HepG2 (cell line): ENCODE data around the gene ODAD4. TPM values are rescaled to one million over a fixed set of nuclear protein-coding genes. Genes with fewer than 3 reads are reported as not detected.

Experiments used
- ARHGAP35 ChIP-seq: sonication (generic); formaldehyde crosslinking; IDR thresholded peaks from 2 replicates; pipeline ENCODE4 v1.9.0; 2022; ENCODE audit warnings: mild to moderate bottlenecking, inconsistent platforms, moderate library complexity, missing genetic modification reagents, borderline replicate concordance
- CBX1 ChIP-seq: IDR thresholded peaks from one replicate; pipeline ENCODE4 v1.6.1; 2016; ENCODE audit warnings: antibody characterized with exemption, low read depth
- ESRRA ChIP-seq: sonication (generic); formaldehyde crosslinking; IDR thresholded peaks from 2 replicates; pipeline ENCODE4 v1.5.1; 2020; ENCODE audit warnings: mild to moderate bottlenecking, low read depth, missing genetic modification reagents
- GTF3A ChIP-seq: sonication (generic); formaldehyde crosslinking; conservative IDR thresholded peaks from 2 replicates; pipeline ENCODE4 v1.4.0; 2020; ENCODE audit warnings: mild to moderate bottlenecking, missing genetic modification reagents
- HDAC6 ChIP-seq: fragments of 200-600 bp; sonication (generic); IDR thresholded peaks from 2 replicates; pipeline ENCODE4 v1.7.0; 2017; ENCODE audit warnings: mild to moderate bottlenecking, antibody characterized with exemption, low read length, low read depth
- HHEX ChIP-seq: IDR thresholded peaks from 2 replicates; pipeline ENCODE4 v1.6.1; 2016; ENCODE audit warnings: control low read depth
- NFRKB ChIP-seq: fragments of 450-650 bp; IDR thresholded peaks from 2 replicates; pipeline ENCODE4 v1.6.1; 2017
- POLR2G ChIP-seq: fragments of 200-400 bp; formaldehyde crosslinking; IDR thresholded peaks from 2 replicates; pipeline ENCODE4 v1.6.1; 2018; ENCODE audit warnings: mild to moderate bottlenecking, low read depth, low read length, moderate library complexity
- SCMH1 ChIP-seq: sonication (generic); formaldehyde crosslinking; IDR thresholded peaks from 2 replicates; pipeline ENCODE4 v1.9.0; 2021; ENCODE audit warnings: missing genetic modification reagents, mild to moderate bottlenecking, borderline replicate concordance
- TSC22D2 ChIP-seq: sonication (generic); formaldehyde crosslinking; IDR thresholded peaks from 2 replicates; pipeline ENCODE4 v1.5.1; 2020; ENCODE audit warnings: missing genetic modification reagents, mild to moderate bottlenecking, borderline replicate concordance
- ZNF441 ChIP-seq: sonication (generic); formaldehyde crosslinking; IDR thresholded peaks from 2 replicates; pipeline ENCODE4 v1.7.0; 2021; ENCODE audit warnings: missing genetic modification reagents, borderline replicate concordance
- polyA plus RNA-seq, 8 experiments: library from polyadenylated mRNA; depleted of rRNA in 3 of 8; stranded (reverse) in 7 of 8; unstranded in 1 of 8; fragments of >200 nt; fragmentation: Illumina TruSeq in 4 of 8; extraction: Trizol in 4 of 8; gene quantifications; 2 replicates each; pipeline versions ENCODE4 v1.2.1 to v1.2.3, GENCODE V29; 2011 to 2016; ENCODE audit warnings: low read depth in 4 of 8, missing spikeins in 1 of 8, mixed read lengths in 1 of 8; ENCODE audit not compliant: insufficient read depth in 1 of 8
- total RNA-seq, 5 experiments: library from RNA; depleted of rRNA; stranded (reverse); fragments of >200 nt; fragmentation: Illumina TruSeq; extraction: Trizol; gene quantifications; 2 replicates each; pipeline ENCODE4 v1.2.3, GENCODE V29; 2016; ENCODE audit warnings: low read depth in 1 of 5
- TF ChIP-seq, protein P1 (sequence below): sonication (generic); formaldehyde crosslinking; IDR thresholded peaks from 2 replicates; pipeline ENCODE4 v1.8.0; 2022; ENCODE audit warnings: mild to moderate bottlenecking, missing genetic modification reagents, borderline replicate concordance
- TF ChIP-seq, protein P2 (sequence below): fragments of 450-650 bp; IDR thresholded peaks from 2 replicates; pipeline ENCODE4 v1.6.1; 2016
- TF ChIP-seq, protein P3 (sequence below): sonication (generic); formaldehyde crosslinking; IDR thresholded peaks from 2 replicates; pipeline ENCODE4 v1.9.0; 2022; ENCODE audit warnings: low read depth, missing genetic modification reagents
- TF ChIP-seq, protein P4 (sequence below): sonication (generic); formaldehyde crosslinking; IDR thresholded peaks from 2 replicates; pipeline ENCODE4 v1.5.0; 2020; ENCODE audit warnings: mild to moderate bottlenecking, missing genetic modification reagents, borderline replicate concordance

Gene ODAD4
- total and polyA plus RNA-seq, 2 of the 13 experiments (the other 11 are each of a cell fraction or from before 2014, with no cell fraction given), result 0.48 to 0.53 TPM

DNA sequence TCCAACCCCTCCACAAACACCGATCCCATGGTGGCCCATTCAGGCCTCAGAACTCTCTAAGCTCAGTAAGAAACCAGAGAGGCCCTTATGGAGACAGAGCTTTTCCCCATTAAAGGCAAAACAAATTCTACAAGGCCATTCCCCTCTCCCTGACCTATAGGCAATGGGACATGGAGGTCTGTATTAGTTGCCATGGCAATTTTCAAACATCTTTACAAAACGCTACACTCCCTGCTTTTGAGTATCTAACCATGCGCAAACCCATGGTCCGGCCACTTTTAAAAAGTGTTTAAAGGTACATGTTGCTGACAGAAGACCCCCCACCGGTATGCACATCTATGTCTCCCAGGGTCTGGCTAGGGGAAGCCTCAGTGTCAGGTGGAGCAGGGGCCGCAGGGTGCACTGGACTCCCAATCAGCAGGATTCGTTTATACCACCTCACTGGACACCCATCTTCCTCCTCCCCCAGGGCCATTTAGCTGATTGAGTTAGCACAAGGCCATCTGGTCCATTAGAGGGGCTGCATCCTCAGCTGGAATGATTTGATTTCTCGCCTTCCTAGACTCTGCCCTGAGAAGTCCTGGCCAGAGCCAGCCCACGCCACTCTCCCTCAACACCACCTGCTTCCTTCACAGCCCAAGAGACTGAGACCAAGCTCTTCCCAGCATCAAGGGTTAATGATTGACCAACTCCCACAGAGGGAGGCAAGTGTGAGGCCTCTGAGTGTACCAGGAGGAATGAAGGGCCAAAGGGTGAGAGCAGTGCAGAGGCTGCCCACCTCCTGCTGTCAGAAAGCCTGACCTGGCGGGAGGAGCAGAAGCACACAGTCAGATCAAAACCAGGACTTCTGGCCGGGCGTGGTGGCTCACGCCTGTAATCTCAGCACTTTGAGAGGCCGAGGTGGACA is 22.5 kb upstream of the ODAD4 start (continued):
- TF ChIP-seq ARHGAP35 (CRISPR knock-in tag), result peak; percentile 49; the same call in 1 of the 2 replicates
- TF ChIP-seq, protein P1, sequence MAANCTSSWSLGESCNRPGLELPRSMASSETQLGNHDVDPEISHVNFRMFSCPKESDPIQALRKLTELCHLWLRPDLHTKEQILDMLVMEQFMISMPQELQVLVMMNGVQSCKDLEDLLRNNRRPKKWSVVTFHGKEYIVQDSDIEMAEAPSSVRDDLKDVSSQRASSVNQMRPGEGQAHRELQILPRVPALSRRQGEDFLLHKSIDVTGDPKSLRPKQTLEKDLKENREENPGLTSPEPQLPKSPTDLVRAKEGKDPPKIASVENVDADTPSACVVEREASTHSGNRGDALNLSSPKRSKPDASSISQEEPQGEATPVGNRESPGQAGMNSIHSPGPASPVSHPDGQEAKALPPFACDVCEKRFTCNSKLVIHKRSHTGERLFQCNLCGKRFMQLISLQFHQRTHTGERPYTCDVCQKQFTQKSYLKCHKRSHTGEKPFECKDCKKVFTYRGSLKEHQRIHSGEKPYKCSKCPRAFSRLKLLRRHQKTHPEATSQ, result 0 out of 2 replicates have a peak, but pooled peaks have one; percentile 67
- no peak for TF ChIP-seq NFRKB
- TF ChIP-seq GTF3A (CRISPR knock-in tag), result 0 out of 2 replicates have a peak, but pooled peaks have one; percentile 82
- TF ChIP-seq HHEX, result 0 out of 2 replicates have a peak, but pooled peaks have one; percentile 10
- TF ChIP-seq, protein P2, sequence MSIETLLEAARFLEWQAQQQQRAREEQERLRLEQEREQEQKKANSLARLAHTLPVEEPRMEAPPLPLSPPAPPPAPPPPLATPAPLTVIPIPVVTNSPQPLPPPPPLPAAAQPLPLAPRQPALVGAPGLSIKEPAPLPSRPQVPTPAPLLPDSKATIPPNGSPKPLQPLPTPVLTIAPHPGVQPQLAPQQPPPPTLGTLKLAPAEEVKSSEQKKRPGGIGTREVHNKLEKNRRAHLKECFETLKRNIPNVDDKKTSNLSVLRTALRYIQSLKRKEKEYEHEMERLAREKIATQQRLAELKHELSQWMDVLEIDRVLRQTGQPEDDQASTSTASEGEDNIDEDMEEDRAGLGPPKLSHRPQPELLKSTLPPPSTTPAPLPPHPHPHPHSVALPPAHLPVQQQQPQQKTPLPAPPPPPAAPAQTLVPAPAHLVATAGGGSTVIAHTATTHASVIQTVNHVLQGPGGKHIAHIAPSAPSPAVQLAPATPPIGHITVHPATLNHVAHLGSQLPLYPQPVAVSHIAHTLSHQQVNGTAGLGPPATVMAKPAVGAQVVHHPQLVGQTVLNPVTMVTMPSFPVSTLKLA, result peak; percentile 43; the same call in 1 of the 2 replicates
- peak; percentile 65; the same call in 1 of the 2 replicates for TF ChIP-seq ESRRA
- no peak for TF ChIP-seq SCMH1
- TF ChIP-seq, protein P3, sequence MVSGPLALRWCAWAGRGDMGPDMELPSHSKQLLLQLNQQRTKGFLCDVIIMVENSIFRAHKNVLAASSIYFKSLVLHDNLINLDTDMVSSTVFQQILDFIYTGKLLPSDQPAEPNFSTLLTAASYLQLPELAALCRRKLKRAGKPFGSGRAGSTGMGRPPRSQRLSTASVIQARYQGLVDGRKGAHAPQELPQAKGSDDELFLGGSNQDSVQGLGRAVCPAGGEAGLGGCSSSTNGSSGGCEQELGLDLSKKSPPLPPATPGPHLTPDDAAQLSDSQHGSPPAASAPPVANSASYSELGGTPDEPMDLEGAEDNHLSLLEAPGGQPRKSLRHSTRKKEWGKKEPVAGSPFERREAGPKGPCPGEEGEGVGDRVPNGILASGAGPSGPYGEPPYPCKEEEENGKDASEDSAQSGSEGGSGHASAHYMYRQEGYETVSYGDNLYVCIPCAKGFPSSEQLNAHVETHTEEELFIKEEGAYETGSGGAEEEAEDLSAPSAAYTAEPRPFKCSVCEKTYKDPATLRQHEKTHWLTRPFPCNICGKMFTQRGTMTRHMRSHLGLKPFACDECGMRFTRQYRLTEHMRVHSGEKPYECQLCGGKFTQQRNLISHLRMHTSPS (CRISPR knock-in tag), result peak; percentile 91
- peak; percentile 79; the same call in 1 of the 2 replicates for TF ChIP-seq TSC22D2 (CRISPR knock-in tag)
- TF ChIP-seq HDAC6, result no peak
- TF ChIP-seq CBX1, result peak; percentile 35
- TF ChIP-seq POLR2G, result peak; percentile 49
- peak; percentile 83 for TF ChIP-seq ZNF441 (CRISPR knock-in tag)
- TF ChIP-seq, protein P4, sequence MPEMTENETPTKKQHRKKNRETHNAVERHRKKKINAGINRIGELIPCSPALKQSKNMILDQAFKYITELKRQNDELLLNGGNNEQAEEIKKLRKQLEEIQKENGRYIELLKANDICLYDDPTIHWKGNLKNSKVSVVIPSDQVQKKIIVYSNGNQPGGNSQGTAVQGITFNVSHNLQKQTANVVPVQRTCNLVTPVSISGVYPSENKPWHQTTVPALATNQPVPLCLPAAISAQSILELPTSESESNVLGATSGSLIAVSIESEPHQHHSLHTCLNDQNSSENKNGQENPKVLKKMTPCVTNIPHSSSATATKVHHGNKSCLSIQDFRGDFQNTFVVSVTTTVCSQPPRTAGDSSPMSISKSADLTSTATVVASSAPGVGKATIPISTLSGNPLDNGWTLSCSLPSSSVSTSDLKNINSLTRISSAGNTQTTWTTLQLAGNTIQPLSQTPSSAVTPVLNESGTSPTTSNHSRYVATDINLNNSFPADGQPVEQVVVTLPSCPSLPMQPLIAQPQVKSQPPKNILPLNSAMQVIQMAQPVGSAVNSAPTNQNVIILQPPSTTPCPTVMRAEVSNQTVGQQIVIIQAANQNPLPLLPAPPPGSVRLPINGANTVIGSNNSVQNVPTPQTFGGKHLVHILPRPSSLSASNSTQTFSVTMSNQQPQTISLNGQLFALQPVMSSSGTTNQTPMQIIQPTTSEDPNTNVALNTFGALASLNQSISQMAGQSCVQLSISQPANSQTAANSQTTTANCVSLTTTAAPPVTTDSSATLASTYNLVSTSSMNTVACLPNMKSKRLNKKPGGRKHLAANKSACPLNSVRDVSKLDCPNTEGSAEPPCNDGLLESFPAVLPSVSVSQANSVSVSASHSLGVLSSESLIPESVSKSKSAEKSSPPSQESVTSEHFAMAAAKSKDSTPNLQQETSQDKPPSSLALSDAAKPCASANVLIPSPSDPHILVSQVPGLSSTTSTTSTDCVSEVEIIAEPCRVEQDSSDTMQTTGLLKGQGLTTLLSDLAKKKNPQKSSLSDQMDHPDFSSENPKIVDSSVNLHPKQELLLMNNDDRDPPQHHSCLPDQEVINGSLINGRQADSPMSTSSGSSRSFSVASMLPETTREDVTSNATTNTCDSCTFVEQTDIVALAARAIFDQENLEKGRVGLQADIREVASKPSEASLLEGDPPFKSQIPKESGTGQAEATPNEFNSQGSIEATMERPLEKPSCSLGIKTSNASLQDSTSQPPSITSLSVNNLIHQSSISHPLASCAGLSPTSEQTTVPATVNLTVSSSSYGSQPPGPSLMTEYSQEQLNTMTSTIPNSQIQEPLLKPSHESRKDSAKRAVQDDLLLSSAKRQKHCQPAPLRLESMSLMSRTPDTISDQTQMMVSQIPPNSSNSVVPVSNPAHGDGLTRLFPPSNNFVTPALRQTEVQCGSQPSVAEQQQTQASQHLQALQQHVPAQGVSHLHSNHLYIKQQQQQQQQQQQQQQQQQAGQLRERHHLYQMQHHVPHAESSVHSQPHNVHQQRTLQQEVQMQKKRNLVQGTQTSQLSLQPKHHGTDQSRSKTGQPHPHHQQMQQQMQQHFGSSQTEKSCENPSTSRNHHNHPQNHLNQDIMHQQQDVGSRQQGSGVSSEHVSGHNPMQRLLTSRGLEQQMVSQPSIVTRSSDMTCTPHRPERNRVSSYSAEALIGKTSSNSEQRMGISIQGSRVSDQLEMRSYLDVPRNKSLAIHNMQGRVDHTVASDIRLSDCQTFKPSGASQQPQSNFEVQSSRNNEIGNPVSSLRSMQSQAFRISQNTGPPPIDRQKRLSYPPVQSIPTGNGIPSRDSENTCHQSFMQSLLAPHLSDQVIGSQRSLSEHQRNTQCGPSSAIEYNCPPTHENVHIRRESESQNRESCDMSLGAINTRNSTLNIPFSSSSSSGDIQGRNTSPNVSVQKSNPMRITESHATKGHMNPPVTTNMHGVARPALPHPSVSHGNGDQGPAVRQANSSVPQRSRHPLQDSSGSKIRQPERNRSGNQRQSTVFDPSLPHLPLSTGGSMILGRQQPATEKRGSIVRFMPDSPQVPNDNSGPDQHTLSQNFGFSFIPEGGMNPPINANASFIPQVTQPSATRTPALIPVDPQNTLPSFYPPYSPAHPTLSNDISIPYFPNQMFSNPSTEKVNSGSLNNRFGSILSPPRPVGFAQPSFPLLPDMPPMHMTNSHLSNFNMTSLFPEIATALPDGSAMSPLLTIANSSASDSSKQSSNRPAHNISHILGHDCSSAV (CRISPR knock-in tag), result no peak
